Stimulated activated CD4-positive, alpha-beta T cell treated with anti-CD3 and anti-CD28 coated beads, Interleukin-2, amount 100 ng/mL, for 24 hours (primary cell): ENCODE measurements around the gene IMPDH2.

Experiments
- DNase-seq, 2 donors: peaks; one replicate each; pipeline ENCODE4 v3.0.0-alpha.2; 2020

IMPDH2 gene

GRCh38 chr3:49005303-49005680, 23.9 kb downstream of the IMPDH2 start:
- DNase-seq: no peak

GRCh38 chr3:49004352-49005302, 24.6 kb downstream of the IMPDH2 start:
- DNase-seq: no peak

- no peak for DNase-seq
Observed at GRCh38 chr3:49001155-49001554, 28.0 kb downstream of the IMPDH2 start.

- no peak for DNase-seq
Observed at GRCh38 chr3:48999085-48999858, 29.9 kb downstream of the IMPDH2 start.

- DNase-seq: no peak
Observed at GRCh38 chr3:48997714-48998637, 31.2 kb downstream of the IMPDH2 start.

GRCh38 chr3:48997102-48997635, 32.0 kb downstream of the IMPDH2 start:
- DNase-seq: no peak

- DNase-seq: no peak
Observed at GRCh38 chr3:48996640-48997039, 32.6 kb downstream of the IMPDH2 start.

- no peak for DNase-seq
Observed at GRCh38 chr3:48993834-48994233, 35.4 kb downstream of the IMPDH2 start.

GRCh38 chr3:48991851-48992545, 37.2 kb downstream of the IMPDH2 start:
- DNase-seq: no peak

GRCh38 chr3:48990636-48991469, 38.3 kb downstream of the IMPDH2 start:
- DNase-seq: peak; percentile 44 to 49

GRCh38 chr3:48989796-48990635, 39.2 kb downstream of the IMPDH2 start, which contains the start of gene P4HTM:
Gene P4HTM, plus strand, starts transcription at chr3:48990241. Its CDS starts 16 bp downstream, at chr3:48990257.
- peak; percentile 85 to 86 for DNase-seq

- DNase-seq: no peak
Observed at GRCh38 chr3:48989126-48989795, 39.9 kb downstream of the IMPDH2 start.

- no peak for DNase-seq
Observed at GRCh38 chr3:48985831-48986376, 43.3 kb downstream of the IMPDH2 start.

- no peak for DNase-seq
Observed at GRCh38 chr3:48984663-48985062, 44.5 kb downstream of the IMPDH2 start.

- DNase-seq: no peak
Observed at GRCh38 chr3:48983096-48983495, 46.1 kb downstream of the IMPDH2 start.

- no peak for DNase-seq
Observed at GRCh38 chr3:48982686-48983085, 46.5 kb downstream of the IMPDH2 start.

GRCh38 chr3:48982016-48982415, 47.2 kb downstream of the IMPDH2 start:
- no peak for DNase-seq

GRCh38 chr3:48980295-48980694, 48.9 kb downstream of the IMPDH2 start:
- DNase-seq: no peak

GRCh38 chr3:48979451-48979850, 49.7 kb downstream of the IMPDH2 start:
- DNase-seq: no peak
